GM19099 (cell line): ENCODE measurements around the gene DVL2.

Source experiments
- POLR2A ChIP-seq: IDR thresholded peaks from 3 replicates; pipeline ENCODE4 v1.6.1; 2011; ENCODE audit warnings: low read depth; ENCODE audit not compliant: insufficient read length; ENCODE audit errors: extremely low read depth

The DVL2 gene

DNA sequence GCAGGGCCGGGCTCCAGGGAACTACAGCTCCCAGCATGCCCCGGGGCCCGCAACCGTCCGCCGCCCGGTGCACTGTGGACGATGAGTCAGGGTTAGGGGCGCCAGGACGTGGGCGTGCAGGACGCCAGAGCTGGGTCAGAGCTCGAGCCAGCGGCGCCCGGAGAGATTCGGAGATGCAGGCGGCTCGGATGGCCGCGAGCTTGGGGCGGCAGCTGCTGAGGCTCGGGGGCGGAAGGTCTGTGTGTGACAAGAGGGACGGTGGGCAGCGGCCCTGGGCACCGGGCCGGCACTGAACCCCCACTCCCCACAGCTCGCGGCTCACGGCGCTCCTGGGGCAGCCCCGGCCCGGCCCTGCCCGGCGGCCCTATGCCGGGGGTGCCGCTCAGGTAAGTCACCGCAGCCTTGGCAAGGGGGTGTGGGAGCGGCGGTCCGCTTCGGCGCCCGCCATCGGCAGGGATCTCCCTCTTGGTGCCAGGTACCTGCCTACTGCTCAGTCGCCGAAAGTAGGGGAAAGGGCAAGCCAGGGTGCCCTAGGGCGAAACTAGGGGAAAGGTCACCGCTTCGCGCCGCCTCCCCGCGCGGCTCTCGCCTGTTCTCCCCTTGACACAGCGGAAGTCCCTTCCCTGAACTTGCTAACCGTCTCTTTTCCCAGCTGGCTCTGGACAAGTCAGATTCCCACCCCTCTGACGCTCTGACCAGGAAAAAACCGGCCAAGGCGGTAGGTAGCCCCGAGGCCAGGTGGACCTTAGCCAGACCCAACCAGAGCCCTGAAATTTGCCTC is 14.3 kb downstream of the DVL2 start, which contains the start of the genes ACADVL and DLG4:
TSS of gene ACADVL (plus strand) at position 127 of the 781 bp plus-strand sequence. CDS start at position 174, 47 bp downstream.
TSS of gene DLG4 (minus strand) at position 25 of the 781 bp plus-strand sequence.
- TF ChIP-seq POLR2A, result peak; percentile 73

DNA sequence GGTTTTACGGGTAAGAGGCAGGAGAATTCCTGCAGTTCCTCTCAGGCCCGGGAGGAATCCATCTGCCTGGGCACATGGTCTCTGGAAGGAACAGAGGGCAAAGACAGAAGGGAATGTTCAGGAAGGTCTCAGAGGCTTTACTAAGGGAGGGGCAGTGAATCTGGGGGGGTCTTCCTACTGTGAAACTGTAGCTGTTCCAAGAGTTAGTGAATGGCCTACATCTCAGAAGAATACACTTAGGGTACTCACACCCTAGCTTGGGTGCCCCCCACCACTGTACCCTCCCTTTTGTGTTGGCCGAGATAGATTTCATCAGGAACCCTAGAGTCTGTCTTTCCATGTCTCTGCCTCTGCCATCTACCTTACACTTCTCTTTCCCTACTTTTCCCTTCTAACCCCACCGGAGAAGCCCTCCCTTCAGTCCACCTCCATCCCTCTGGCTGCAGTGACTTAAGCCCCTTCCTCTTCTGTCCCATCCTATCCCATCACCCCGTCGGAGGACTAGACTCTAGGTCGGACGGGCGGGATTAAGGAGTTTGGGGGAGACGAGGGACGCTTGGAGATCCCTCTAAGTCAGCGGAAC is 15.0 kb downstream of the DVL2 start:
- no peak for TF ChIP-seq POLR2A

DNA sequence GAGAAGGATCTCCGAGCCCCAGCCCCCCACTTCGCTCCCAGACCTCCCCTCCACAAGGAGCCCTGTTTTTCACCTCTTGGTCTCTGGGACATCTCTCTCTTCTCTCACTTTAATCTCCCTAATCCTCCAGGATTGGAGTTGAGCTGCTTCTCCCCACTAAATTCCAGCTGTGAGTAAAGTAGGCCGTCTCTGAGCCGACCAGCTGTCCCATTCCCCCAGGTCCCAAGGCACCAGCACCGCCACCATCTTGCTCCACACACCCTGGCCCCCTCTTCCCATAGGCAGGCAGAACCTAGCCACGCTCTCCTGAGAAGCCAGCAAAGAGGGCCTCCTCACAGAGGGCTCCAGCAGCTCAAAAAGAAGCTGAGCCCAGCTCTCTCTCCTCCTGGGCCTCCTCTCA is 15.6 kb downstream of the DVL2 start:
- no peak for TF ChIP-seq POLR2A

DNA sequence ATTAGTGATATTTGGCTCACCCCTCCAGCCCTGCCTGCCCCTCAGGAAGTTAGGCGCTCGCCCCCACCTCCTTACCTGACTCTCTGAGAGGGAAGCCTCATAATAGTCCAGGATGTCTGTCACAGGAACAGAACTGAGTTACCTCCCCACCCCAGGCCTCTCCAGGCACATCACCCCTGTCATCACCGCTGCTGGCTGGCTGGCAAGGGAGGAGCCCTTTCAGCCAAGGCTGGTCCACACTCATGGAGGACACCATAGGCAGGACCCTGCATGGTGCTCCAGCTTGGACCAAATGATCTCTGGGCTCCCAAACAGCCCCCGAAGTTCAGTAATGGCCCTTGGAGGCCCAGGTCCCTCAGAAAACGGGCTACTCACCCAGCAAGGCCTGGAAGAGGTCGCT is 16.2 kb downstream of the DVL2 start:
- TF ChIP-seq POLR2A, result no peak

DNA sequence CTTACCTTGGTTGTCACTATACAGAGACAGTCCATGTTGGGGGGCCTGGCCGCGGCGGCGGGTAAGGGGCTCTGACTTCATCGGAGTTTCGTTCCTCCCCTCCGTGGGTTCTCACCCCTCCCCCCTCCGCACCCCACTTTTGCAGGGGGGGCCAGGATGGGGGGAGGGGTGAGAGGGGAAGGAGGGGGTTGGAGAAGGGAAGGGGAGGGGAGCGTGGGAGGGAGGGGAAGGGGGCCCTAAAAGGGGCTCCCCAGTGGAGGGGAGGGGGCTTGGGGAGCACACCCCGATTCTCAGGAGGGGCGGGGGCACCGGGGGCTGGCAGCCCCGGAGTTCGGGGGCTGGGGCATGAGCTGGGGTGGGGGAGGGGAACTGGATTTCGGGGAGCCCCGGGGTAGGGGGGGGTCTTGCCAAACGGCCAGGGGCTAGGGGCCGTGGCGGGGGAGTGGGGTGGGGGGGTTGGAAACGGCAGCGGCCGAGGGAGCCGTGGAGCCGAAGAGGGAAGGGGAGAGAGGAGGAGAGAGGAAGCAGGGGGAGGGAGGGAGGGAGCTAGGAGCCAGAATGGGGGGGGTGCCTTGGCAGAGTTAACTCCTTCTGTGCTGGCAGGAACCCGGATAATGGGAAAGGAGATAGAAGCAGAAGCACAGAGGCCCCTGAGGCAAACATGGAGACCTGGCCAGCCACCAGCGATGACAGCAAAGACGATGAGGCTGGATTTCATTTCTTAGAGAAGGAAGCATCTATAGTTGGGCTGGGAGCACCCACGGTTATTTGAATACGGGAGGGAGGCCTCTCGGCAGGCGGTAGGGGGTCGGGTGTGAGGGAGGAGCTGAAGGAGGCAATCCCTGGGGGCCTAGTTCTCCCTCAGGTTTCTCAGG is 17.0 kb downstream of the DVL2 start:
- peak; percentile 28 for TF ChIP-seq POLR2A

DNA sequence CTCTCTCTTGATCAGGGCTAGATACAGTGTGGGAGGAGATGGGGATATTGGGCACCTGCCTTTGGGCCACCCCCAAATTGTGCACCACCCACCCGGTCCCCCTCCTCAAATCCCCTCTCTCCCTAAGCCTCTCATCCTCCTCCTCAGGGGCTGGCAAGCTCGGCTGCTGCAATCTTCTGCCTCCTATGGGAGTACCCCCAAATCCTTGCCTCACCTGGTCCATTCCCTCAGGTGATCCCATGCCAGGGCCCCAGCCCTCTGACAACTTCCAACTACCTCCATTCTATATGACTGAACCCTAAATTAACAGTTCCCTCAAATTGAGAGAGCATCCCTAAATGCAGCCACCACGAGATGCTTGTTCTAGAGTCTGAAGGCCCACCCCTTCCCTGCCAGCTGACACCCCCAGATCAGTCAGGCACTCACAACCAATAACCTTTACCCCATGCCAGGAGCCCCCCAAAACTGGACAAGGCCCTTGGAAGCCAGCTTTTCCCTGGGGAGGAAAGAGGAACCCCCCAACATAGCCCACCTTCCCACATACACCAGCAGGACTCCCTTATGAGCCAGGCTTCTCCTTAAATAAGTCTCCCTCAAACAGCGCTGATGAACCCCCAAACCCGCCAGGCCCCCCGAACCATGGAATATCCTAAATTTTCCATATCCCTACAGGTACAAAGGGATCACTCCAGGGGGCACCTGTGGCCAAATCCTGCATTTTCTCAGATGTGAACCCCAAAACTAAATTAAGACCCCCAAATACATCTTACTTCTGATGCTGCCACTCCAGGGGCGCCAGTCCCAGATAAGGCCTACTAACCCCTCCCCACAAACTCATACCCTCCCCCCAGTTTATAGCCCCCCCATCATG is 17.8 kb downstream of the DVL2 start:
- TF ChIP-seq POLR2A, result no peak

DNA sequence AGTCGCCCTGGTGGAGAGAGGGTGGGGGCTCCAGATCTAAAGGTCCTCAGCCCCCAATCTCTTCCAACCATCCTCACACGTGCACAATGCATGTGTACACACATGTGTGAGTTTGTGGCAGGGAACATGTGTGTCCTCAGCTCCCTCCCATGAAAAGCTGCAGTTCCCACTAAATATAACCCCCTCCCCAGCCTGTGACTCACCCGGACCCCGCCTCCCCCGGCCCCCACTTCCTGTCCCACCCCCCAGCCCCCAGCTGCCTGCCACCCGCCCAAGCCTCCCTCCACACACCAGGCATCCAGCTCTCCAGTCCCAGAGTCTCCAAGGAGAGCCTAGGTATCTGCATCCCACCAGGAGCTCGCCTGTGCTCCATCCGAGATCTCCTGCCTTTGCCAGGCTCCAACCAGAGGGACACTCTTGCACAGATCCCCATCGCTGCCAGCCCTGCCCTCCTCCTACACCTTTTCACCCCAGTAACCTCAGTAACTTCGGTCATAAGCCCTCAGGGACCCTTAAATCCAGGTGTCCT is 18.6 kb downstream of the DVL2 start:
- no peak for TF ChIP-seq POLR2A

DNA sequence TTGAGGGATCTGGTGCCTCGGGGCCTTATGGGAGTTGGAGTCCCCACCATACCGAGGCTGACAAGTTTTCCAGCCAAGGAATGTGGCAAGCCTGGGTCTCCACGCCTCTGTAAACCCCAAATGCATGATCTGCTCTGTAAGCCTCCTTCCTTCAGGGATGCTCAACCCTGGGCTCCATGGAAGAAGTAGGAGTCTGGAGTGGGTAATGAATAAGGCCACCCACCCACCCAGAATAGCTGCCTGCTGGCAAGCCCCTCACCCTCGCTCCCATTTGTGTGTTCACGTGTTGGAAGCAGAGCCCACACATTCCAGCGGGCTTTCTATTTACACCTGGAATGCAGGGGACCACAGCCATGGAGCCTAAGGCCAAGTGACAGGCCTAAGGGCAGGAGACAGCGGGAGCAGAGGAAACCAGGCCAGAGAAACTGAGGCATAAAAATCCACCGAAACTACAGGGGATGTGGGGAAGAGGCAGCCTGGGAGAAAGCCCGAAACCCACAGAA is 19.1 kb downstream of the DVL2 start:
- no peak for TF ChIP-seq POLR2A

DNA sequence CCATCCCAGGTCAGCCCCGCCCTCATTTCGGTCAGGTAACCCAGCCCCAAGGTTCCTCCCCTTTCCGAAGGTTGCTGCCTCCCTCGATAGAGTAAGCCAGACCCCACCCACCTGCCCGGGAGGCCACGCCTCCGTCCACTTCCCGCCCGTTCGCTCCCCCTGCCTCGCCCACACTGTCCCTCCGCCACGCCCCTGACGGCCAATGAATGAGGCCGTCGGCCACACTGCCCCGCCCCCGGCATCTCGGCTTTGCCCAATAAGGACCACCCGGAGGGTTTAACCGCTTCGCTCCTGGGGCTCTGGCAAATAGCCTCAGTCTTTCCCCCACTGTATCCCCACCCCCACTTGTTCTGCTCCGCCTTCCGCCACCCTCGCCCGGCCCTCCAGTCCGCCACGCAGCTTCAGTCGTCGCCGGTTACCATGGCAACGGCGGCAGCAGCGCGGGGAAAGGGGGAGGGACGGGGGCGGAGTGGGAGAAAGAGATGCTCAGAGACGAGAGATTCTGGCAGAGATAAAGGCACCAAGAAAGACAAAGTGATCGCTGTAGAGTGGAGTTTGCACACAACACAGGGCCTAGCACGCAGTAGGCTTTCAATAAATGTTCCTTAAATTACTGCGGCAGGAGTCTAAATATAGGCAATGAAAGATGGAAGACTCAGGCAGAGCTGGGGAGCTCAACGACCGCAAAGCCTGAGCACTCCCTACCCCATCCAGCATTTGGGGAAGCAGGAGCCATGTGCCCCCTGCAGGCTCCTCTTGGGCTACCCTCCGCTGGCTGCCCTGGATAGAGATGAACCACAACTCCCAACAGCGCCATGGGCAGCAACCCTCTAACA is 19.8 kb downstream of the DVL2 start:
- no peak for TF ChIP-seq POLR2A

DNA sequence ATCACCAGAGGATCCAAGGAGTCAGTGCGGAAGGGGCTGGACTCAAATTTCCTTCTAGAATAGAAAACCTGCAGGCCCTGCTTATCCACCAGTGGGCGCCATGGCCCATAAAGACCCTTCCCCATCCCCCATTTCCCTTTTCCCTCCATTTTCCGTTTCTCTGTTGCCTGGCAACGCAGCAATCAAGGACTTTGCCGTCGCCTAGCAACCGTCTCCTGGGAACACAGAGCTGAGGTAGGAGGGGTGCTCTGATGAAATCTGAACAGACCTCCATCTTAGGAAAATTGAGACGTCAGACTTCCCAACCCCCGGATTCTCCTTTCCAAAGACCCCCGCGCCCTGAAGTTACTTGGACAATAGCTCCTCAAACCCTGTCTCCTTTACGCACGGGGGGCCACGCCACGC is 20.4 kb downstream of the DVL2 start:
- TF ChIP-seq POLR2A, result no peak

DNA sequence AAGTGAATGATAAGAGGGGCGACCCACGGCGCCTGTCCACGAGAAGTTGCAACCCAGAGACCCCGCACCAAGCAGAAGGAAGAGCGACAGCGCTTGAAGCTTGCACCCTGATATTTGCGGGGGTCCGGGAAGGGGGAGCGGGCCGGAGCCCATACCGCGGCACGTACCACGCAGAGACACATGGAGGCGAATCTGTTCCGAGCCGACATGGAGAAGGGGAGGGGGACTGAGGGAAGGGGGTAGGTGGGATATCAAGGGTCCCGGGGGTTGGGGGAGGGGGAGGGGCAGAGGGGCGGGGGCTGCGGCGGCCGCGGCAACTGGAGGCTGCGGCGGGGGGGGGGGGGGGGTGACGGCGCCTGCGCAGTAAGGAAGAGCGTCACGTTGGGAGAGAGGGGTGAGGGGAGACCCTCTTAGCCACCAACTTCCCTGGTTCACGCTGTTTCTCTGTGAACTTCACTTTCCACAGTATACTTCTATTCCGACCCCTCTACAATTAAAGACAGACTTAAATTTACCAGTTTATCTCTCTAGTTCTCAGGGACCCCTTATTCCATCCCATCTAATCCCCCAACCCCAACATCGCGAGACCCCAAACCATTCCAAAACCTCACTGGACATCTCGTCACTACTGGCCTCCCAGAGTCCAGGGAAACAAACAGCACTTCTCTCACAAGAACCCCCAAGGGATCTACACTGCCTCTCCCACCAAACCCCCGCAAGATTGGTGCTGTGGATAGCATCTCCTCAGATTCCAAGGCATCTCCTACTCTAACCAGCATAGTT is 22.6 kb downstream of the DVL2 start:
- TF ChIP-seq POLR2A, result no peak

DNA sequence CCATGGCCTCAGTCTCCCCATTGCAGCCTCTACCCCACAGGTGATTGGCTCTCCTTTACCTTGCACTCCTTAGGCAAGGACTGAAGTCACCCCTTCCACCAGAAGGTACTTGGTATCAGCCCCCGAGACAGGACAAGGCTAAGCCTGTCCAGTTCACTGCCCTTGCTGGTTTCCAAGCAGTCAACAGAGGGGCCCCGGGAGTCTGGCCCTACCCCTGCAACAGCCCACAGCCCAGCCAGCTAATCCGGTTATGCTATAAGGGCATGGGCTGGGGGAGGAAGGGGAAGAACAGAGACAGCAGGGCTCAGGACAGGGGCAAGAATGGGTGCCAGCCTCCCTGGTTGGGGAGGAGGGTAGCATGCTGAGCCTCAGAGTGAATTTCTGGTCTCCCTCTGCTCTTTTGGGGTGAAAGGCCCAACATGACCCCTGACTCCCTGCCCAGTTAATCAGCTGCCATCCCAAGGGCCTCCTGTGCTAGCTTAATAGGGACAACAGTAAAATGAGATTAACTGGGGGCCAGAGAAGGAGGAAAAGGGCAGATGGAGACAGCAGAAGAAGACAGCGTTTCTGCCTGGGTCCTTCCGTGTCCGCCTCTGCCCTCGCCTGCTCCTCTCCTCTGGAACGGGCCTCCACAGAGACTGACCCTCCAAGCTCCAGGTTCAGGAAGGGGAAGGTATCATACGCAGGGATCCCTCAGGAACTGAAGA is 25.4 kb downstream of the DVL2 start:
- TF ChIP-seq POLR2A, result no peak
